GM21423 (cell line): ENCODE measurements around the gene KCNJ12.
"Not testable (repeated sequence)": the region's sequence is repeated elsewhere in the genome, so short reads cannot be mapped to it uniquely, and the experiment has no call there.

Source experiments
- ATAC-seq: cut with Tn5 transposase; IDR thresholded peaks from one replicate; pipeline ENCODE4 v1.9.1; 2021; ENCODE audit warnings: mild to moderate bottlenecking, moderate library complexity; ENCODE audit not compliant: unreplicated experiment

The KCNJ12 gene

DNA sequence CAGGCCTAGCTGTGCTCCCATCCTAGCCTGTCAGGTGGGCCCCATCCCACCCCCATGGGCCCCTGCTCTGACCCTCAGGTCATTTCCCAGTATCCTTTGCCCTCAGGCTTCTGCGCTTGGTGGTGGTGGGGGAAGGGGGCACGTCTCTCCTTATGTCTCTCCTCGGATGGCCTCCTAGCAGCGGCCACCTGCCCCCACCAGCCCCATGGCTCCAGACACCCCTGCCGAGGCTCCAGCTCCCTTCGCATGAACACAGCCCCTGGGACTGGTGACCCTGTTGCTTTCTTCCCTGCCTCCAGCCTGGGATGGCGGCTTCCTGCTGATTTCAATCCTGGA, 27.3 kb upstream of the KCNJ12 start:
- ATAC-seq = not testable (repeated sequence)

DNA sequence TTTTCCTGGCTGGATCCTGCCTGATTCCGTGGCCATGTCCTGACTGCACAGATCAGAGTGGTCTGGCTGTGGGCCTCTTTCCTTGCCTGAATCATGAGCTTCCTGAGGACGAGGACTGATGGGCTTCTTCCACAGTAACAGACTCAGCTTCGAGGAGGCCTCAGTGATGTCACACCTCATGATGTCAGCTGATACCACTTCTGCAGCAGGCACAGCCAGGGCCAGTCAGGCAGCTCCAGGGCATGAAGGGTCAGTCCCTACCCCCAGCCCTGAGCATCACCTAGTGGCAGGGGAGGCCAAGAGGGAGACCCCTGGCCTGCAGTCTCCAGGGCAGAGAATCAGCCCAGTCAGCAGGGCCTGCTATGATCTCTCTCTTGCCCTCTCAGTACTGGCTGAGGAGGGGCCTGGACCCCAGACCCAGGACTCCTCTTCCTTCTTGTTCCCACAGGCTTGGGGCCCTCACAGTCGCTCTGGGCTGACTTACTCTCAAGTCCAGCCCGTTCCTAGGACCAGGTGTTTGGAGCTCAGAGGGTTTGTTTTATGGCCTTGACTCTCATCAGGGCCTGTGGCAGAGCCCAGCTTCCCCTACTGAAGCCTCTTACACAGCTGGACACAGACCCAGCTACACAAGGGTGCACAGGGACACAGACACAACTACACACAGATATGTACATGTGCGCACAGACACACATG, 26.7 kb upstream of the KCNJ12 start:
- ATAC-seq = not testable (repeated sequence)

DNA sequence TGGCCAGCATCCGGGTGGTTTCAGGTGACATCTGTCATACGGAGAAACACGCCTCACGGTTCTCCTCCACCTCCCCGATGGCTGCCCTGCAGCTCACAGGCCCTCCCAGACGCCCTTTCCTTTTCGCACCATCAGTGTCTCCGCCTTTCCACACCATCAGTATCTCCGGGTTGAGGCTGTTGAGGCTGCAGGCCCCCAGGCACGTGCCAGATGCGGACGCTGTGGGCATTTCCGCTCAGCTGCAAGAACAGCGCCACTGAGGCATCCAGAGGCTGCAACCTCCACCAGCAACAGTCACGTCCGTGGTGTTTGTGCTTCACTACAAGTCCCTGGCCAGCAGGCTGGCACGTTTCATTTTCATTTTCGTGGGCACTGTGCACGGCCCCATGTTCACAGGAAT, 25.7 kb upstream of the KCNJ12 start:
- ATAC-seq = not testable (repeated sequence)

DNA sequence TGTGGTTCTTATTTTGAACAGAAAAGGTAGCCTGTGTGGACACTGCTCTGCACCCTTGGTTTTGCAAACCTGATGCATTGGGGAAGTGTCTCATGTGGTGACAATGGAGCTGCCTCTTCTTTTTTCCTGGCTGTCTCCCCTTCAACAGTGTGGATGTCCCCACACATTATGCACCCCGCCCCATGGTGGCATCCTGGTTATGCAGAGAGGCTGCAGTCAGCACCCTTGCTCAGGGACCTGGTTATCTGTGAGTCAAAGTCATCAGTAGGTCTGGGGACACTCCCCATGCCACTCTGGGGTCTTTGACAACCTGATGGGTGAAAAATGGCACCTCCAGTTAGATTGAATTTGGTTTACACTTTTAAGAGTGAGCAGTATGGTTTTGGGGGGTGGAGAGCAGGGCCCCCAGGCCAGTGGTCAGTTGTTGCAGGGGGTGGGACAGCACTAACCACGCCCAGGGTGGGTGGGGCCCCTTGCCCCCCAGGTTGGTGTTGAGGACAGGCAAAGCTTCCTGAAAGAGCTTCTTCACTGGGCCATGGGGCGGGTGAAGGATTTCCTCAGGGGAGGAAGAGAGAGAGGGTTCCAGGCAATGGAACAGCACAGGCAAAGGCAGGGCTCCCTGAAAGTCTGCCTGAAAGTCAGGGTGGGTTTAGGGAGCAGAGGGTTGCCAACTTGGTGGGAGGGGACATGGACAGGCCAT, 24.6 kb upstream of the KCNJ12 start:
- no peak for ATAC-seq

DNA sequence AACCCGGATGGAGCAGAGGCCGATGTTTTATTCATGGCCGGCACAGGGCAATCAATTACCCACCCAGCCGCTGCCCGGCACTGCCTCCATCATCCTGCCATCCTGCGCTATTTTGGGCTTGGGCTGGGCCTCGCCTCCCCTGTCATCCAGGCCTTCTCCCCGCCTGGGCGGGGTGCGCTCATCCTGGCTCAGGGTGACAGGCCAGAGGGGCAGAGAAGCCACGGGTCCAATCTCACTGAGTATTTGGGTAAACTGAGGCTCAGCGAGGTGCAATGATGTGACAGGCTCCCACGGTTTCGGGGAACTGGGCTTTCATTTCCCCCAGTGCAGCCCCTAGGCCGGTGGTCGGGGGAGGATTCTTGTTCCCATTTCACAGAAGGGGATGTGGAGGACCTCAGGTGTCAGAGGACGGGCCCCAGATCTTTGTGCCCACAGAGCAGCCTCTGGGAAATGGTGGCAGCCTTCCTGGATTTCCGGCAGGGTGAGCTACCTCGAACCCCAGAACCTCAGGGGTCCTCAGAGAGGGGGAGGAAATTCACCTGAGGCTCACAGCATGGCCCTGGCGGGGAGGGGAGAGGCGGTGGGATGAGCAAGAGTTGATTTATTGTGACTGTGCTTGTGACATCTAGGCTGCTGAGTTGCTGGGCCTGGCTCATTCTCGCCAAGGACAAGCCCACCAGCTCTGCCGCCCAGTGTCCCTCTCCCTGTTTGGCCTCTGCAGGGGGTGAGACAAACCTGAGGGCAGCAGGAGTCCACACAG, 23.8 kb upstream of the KCNJ12 start:
- no peak for ATAC-seq

DNA sequence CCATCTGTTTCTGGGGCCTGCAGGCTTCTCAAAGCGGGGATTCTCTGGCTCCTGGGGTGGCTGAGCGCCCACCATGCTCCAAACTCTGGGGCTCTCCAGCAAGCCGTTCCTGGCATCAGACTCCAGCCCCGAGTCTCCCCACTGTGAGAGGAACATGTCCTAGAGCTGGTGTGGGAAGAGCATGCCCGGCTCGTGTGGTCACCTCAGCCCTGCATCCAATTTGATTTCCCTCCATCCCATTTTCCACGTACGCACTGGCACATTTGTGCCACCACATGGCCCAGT, 23.2 kb upstream of the KCNJ12 start:
- ATAC-seq = no peak

DNA sequence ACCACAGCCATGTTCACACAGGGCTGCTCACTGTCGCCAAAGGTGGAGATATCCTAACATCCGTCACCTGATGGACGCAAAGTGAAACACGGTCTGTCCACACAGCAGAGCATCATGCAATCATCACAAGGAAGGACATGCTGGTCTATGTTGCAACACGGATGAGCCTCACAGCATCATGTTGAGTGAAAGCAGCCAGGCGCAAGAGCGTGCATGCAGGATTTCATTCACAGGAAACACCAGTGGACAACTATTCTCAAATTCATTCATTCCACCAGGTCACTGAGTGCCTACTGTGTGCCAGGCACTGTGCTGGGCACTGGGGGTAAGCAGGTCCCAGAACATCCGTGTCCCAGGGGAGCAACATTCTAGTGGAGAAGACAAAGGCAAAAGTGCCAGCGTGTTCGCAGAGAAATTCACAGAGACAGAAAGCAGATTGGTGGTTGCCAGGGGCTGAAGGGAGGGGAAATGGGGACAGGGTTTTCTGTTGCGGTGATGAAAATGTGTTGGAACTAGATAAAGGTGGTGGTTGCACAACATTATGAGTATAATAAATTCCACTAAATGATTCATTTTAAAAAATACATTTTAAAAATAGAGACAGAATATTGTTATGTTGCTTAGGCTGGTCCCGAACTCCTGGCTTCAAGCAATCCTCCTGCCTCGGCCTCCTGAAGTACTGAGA, 22.7 kb upstream of the KCNJ12 start:
- ATAC-seq = no peak

DNA sequence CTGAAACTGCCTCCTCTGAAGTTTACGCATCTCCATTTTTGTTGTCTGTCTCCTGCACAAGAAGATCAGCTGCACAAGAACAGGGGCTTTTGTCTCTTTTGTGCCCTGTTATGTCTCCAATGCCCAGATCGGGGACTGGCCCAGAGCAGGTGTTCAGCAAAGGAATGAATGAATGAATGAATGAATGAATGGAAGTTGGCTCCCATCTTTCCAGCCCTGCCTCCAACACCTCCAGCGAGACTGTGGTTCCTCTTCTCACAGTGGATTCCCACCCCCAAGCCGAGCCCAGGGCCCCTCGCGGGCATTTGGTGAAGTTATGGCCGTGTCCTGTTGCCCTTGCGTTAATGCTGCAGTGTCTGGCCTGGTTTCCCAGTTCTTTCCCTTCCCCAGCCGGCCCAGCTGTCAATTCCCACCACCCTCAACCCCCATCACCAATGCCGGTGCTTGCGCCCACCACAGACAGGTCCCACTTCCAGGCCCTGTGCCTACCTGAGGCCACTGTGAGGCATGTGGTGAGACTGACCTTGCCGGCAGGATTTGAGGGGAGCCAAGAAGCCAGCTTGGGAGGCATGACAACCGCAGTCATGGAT, 21.3 kb upstream of the KCNJ12 start:
- no peak for ATAC-seq

DNA sequence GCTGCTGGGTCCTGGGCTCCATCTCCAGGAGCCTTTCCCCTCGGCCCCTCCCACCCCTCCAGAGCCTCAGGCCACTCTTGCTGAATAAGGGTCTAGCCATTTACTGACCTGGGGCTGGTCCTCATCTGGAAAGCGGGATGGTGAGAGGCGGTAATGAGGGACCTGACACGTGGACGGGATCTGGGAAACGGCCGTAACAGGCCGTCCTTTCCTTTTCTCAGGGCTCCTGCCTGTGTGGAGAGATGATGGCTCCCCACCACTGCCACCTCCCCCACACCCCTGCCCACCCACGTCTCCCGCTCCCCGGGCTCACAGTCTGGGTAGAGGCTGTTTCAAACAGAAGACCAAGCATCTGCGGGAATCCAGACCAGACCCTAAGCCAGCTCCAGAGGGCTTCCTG, 20.6 kb upstream of the KCNJ12 start:
- ATAC-seq = no peak

DNA sequence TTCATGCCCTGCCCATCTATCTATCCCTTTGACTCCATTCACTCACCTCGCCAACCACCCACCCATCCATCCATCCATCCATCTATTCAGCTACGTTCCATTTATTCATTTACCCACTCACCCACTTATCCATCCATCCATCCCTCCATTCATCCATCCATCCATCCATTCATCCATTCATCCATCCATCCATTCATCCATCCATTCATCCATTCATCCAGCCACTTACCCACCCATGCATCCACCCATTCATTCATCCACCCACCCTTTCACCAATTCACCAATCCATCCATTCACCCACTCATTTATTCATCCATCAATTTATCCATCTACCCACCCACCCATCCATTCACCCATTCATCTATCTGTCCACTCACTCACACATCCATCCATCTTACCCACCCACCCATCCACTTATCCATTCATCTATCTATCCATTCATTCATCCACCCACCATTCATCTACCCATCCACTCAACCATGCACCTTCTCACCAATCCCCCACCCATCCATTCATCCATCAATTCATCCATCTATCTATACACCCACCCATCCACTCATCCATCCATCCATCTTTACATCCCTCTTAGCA, 19.5 kb upstream of the KCNJ12 start:
- no peak for ATAC-seq

DNA sequence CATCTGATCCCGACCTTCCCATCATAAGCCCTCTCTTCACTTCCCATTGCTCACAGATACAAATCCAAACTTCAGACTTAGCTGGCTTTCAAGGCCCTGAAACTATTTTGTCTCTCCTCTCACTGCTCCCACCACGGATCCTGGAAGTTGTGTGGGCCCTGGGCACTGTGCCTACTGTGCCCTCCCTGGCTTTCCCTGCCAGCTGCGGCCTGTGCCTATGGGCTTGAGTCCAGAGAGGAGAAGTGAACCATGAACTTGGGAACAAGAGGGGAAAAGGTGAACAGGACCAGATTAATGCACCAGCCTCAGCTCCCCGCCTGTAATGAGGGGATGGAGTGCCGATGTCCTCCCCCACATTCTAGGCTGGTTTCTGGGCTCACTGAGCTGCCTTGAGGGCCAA, 18.9 kb upstream of the KCNJ12 start:
- no peak for ATAC-seq

DNA sequence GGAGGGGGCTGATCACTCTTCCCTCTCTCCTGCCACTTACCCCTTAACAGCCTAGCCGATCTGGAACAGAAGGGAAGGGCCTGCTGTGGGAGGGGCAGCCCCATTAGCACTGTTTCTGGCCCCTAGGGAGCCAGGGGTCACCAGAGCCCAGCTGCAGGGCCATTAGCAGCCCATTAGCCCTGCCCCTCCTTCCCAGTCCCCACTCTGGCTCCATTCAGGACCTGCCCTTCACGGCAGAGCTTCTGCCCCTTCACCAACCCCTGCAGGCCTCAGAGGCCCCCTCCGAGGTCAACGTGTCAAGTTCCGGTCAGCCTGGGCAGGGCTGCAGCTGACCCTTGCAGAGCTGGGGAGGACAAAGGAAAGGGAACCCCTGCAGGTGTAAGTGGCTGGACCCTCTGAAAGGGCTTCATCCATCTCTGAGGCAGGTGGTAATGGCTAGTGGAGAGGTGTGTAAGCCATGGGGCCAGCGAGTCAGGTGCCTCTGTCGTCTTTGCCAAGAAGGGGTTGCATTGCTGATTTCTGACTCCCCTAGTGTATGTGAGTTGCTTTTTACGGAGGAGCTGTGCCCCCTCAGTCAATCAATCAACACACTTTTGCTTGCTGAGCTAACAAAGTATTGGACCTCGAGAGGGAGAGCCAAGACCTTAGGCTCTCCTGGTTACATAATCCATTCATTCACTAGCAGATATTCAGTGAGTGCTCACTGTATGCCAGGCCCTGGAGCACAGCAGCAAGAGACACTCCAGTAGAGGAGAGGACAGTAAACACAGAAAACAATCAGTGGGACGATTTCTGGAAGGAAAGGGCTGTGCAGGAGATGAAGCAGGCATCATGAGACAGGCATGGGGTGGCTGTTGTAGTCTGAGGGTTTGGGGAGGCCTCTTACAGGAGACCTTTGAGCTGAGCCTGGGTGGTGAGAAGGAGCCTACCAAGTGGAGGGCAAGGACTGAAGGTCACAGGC, 18.2 kb upstream of the KCNJ12 start:
- ATAC-seq = no peak

DNA sequence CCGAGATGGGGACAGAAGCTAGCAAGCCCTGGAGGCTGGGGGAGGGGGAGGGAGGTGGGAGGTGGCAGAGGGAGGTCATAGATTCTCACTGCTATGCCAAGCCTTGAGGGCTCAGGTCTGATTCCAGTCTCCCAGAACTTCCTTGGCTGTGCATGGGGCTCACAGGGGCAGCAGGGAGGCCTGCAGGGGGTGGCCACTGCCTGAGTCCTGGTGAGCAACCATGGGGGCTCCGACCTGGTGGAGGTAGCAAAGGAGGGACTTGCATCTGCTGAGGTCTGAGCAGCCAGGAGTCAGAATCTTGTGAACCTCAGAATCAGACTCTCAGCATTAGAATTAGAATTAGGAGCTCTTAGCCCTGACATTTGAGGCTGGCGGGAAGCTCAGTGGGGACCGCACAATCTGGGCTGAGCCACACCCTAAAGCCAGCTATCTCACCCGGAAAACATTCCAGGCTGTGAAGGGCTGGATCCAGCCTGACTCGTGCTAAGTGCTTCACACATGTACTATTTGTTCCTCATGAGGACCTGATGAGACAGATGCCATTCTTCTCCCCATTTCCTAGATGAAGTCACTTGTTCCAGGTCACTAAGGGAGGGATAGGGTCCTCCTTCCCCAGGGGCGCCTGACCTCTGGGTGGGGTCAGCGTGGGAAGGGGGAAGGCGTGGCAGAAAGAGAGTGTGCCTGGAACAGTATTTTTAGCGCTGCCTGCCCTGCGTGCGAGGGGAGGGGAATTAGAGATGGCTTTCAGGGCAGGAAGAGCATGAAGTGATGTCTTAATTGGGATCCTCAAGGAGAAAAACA, 17.3 kb upstream of the KCNJ12 start:
- ATAC-seq = no peak

DNA sequence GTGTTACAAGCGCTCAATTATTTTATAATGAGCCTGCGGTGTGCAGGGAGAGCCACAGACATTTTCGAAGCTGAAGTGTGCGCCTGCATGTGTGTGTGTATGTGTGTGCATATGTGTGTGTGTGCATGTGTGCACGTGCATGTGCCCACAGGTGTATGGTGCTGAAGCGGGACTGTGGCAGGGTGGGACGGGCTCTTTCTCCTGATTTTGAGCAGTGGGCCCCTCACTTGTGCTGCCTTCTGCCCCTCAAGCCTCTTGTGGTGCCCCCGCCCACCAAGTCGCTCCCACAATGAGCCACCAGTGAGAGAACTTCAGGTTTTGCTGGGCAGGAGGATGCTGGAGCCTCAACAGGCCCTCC, 16.7 kb upstream of the KCNJ12 start:
- ATAC-seq = no peak

DNA sequence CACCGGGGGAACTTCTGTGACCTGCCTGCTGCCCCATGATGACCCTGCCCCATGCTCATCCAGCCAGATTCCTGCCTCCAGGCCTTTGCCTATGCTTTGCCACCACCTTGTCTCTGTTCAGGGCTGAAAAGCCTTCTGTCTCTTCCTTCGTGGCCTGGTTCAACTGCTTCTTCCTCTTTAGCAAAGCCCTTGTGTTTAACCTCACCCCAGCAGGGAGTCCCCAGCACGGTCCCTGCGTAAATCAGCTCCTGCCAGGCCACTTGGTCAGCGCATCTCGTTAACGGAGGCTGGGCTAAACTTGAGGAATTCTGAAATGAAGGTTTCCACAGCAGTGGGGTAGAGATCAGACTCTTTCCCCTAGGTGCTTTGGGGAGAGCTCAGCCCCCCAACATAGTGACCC, 16.1 kb upstream of the KCNJ12 start:
- ATAC-seq = no peak

DNA sequence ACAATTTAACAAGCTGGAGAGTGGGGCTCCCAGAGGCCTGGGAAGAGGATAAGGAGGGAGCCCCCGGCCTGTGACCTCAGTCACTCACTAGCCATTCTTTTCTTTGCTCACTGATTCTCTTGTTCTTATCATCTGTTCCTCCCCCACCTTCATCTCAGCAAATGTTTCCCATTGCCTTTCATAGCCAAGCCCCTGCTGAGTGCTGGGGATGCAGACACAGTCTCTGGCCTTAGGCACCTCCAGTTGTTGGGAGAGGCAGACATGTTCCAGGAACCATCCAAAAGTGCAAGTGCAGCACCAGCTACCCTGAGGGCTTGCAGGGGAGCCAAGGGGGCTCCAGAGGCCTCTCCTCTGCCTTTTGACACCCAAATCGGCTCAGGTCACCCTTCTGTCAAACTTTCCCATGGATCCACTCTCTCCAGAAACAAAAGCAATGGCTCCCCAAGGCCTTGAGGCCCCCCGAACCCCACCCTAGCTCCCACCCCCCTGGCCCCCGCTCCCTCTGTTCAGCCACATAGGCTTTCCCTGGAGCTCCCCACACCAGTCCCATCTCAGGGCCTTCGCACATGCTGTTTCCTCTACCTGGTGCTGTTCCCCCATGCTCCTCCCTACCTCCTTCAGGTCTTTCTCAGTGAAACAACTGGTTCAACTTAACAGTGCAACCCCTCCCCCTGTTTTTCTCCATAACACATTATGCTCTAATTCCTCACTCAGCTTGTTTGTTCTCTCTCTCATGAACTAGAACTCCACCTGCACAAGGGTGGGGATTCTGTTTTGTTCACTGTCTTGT, 14.9 kb upstream of the KCNJ12 start:
- ATAC-seq = no peak

DNA sequence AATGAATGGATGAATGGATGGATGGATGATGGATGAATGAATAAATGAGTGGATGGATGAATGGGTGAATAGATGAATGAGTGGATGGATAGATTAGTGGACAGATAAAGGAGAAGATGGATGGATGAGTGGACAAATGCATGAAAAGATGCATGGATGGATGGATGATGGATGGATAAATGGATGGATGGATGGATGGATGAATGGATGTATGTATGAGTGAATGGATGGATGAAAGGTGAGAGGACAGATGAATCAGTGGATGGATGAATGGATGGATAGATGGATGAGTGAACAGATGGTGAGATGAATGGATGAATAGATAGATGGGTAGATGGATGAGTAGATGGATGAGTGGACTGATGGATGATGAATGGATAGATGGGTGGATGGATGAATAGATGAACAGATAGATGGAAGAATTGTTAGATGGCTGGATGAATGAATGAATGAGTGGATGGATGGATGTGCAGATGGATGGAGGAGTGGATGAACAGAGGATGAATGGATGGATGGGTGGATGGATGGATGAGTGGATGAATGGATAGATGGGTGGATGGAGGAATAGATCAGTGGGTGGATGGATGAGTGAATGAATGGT, 13.7 kb upstream of the KCNJ12 start:
- no peak for ATAC-seq
